Stomach smooth muscle (tissue), 2 donors: ENCODE results near the gene SERPINB1.

Experiments
- H3K27ac ChIP-seq: one replicate; pipeline ENCODE4 v1.7.0; 2013; ENCODE audit warnings: mild to moderate bottlenecking, low read length, inconsistent platforms
- H3K27me3 ChIP-seq, 2 donors: one replicate each; pipeline ENCODE4 v1.7.0; 2013; ENCODE audit warnings: low read length in 2 of 2; ENCODE audit not compliant: insufficient read depth in 2 of 2, control insufficient read depth in 1 of 2
- H3K36me3 ChIP-seq, 2 donors: one replicate each; pipeline ENCODE4 v1.7.0; 2013; ENCODE audit warnings: low read length in 2 of 2; ENCODE audit not compliant: control insufficient read depth in 2 of 2, insufficient read depth in 2 of 2
- H3K4me1 ChIP-seq: one replicate; pipeline ENCODE4 v1.7.0; 2013; ENCODE audit warnings: low read length; ENCODE audit not compliant: control insufficient read depth, insufficient read depth
- H3K4me3 ChIP-seq, 2 donors: one replicate each; pipeline ENCODE4 v1.7.0; 2013; ENCODE audit warnings: low read length in 2 of 2
- H3K9ac ChIP-seq, 2 donors: one replicate each; pipeline ENCODE4 v1.7.0; 2013; ENCODE audit warnings: low read length in 2 of 2, mild to moderate bottlenecking in 1 of 2
- H3K9me3 ChIP-seq, 2 donors: one replicate each; pipeline ENCODE4 v1.7.0; 2013; ENCODE audit warnings: low read length in 2 of 2; ENCODE audit not compliant: control insufficient read depth in 2 of 2
- donor health status: healthy.
- donor health status: Pancreatic carcinoma.

The SERPINB1 gene

GRCh38 chr6:2817903-2818443 lies 23.7 kb downstream of the SERPINB1 start:
- Histone ChIP-seq H3K27ac (no peak overlapping the region), H3K9me3 (peaks cover 0 to 7% of the 10 kb centered on the region in 2 donors), H3K4me3 (peak overlapping the region; percentile 1 to 4), H3K36me3 (no peaks in the 10 kb centered on the region), H3K9ac (no peak overlapping the region), H3K27me3 (no peaks in the 10 kb centered on the region), H3K4me1 (peaks cover 12% of the 10 kb centered on the region)

DNA sequence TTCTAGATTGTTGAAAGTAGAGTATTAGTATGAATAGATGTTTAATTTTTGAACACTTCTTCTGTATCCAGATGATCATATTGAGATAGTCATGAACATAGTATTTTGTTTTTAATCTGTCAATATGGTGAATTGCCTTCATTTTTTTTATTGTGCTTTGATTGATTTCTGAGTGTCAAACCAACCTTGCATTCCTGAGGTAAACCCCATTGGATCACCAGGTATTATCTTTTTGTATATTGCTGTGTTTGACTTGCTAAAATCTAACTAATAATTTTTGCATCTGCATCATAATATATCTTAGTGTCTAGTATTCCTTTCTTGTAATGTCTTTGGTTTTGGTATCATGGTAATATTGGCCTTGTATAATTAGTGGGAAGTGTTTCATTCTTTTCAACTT lies 25.5 kb downstream of the SERPINB1 start:
- Histone ChIP-seq H3K4me3 (no peak overlapping the region), H3K9ac (no peak overlapping the region), H3K36me3 (no peaks in the 10 kb centered on the region), H3K27ac (no peak overlapping the region), H3K4me1 (peaks cover 12% of the 10 kb centered on the region), H3K9me3 (peaks cover 0 to 7% of the 10 kb centered on the region in 2 donors), H3K27me3 (no peaks in the 10 kb centered on the region)

DNA sequence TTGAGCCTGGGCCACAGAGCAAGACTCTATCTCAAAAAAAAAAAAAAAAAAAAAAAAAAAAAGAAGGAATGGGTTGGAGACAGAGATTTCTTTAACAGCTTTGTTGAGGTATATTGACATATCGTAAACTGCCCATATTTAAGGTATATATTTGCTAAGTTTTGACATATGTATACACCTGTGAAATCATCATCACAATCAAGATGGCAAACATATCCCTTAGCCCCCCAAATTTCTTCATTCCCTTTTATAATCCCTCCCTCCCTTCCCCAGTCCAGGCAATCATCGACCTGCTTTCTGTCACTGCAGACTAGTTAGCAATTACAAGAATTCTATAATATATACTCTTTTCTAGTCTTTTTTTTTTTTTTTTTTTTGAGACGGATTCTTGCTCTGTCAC lies 29.0 kb downstream of the SERPINB1 start:
- H3K4me3 ChIP-seq: no peak overlapping the region
- H3K27me3 ChIP-seq: no peaks in the 10 kb centered on the region
- H3K27ac ChIP-seq: no peak overlapping the region
- H3K9ac ChIP-seq: no peak overlapping the region
- peaks cover under 1% of the 10 kb centered on the region for H3K4me1 ChIP-seq
- H3K9me3 ChIP-seq: peaks cover 0 to 7% of the 10 kb centered on the region in 2 donors
- H3K36me3 ChIP-seq: no peaks in the 10 kb centered on the region

- Histone ChIP-seq H3K9me3 (no peaks in the 10 kb centered on the region), H3K4me3 (no peak overlapping the region), H3K4me1 (no peaks in the 10 kb centered on the region), H3K27me3 (no peaks in the 10 kb centered on the region), H3K27ac (no peak overlapping the region), H3K9ac (no peak overlapping the region), H3K36me3 (no peaks in the 10 kb centered on the region)
Measured at GRCh38 chr6:2810092-2810671, 31.5 kb downstream of the SERPINB1 start.

DNA sequence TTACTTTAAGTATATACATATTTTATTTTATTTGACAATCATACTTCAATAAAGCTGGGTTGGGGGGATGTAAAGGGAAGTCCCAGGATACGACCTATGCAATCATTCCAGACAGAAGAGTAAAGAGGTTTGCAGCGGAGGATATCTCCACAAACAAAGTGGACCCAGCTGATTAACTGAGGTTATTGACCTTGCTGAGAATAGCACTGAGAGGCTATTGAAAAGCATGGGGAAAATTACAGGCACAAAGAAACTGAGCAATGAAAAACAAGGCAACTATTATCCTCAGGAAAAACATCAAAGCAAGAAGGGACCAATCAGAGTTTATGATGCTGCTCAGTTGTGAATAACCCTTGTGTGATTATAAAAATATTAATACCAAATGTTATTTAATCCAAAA lies 32.6 kb downstream of the SERPINB1 start:
- Histone ChIP-seq H3K9ac (no peak overlapping the region), H3K9me3 (no peaks in the 10 kb centered on the region), H3K27me3 (no peaks in the 10 kb centered on the region), H3K4me1 (peaks cover 2% of the 10 kb centered on the region), H3K4me3 (no peak overlapping the region), H3K27ac (no peak overlapping the region), H3K36me3 (no peaks in the 10 kb centered on the region)

- Histone ChIP-seq H3K9ac (no peak overlapping the region), H3K27me3 (no peaks in the 10 kb centered on the region), H3K27ac (no peak overlapping the region), H3K9me3 (no peaks in the 10 kb centered on the region), H3K36me3 (no peaks in the 10 kb centered on the region), H3K4me1 (peaks cover 2% of the 10 kb centered on the region), H3K4me3 (no peak overlapping the region)
Measured at GRCh38 chr6:2807342-2808090, 34.1 kb downstream of the SERPINB1 start.

- no peak overlapping the region for H3K27ac ChIP-seq
Measured at GRCh38 chr6:2806644-2807043, 35.0 kb downstream of the SERPINB1 start.

DNA sequence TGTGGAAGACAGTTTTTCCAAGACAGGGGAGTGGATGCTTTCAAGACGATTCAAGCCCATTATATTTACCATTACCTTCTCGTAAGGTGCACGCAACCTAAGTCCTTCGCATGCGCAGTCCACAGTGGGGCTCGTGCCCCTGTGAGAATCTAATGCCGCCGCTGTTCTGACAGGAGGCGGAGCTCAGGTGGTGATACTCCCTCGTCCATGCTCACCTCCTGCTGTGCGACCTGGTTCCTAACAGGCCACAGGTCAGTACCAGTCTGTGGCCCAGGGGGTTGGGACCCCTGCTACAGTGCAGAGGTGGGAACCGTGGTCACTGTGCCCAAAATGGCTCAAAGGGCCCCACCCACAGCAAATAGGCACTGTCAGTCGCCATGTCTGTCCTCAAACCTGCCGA lies 36.6 kb downstream of the SERPINB1 start:
- no peak overlapping the region for H3K4me3 ChIP-seq
- no peaks in the 10 kb centered on the region for H3K36me3 ChIP-seq
- no peaks in the 10 kb centered on the region for H3K27me3 ChIP-seq
- H3K9ac ChIP-seq: no peak overlapping the region
- no peak overlapping the region for H3K27ac ChIP-seq
- H3K9me3 ChIP-seq: no peaks in the 10 kb centered on the region
- peaks cover 2% of the 10 kb centered on the region for H3K4me1 ChIP-seq

More at GRCh38 chr6:2806644-2807043, 35.0 kb downstream of the SERPINB1 start:
- peaks cover 2% of the 10 kb centered on the region for H3K4me1 ChIP-seq
- no peaks in the 10 kb centered on the region for H3K27me3 ChIP-seq
- H3K4me3 ChIP-seq: no peak overlapping the region
- H3K9ac ChIP-seq: no peak overlapping the region
- no peaks in the 10 kb centered on the region for H3K36me3 ChIP-seq
- no peaks in the 10 kb centered on the region for H3K9me3 ChIP-seq

DNA sequence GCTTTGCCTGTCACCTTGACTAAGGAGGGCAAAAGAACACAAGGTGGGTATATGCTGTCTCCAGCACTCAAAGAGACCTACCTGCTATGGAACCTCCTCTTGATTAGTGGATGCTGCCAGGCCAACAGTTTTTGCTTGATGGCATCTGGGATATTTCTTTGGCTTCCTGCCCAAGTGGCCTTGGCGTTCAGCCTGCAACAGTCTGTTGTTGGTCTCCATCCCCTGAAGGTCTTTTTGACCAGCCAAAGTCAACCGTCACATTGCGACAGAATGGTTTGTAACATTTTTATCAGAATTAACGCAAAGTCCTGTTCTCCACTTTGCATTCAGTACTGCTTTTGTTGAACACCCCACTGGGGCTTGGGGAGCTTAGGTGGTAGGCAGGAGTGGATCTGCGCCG lies 37.1 kb downstream of the SERPINB1 start:
- Histone ChIP-seq H3K36me3 (no peaks in the 10 kb centered on the region), H3K4me1 (peaks cover 2% of the 10 kb centered on the region), H3K27ac (no peak overlapping the region), H3K27me3 (no peaks in the 10 kb centered on the region), H3K9me3 (no peaks in the 10 kb centered on the region), H3K4me3 (no peak overlapping the region), H3K9ac (no peak overlapping the region)

DNA sequence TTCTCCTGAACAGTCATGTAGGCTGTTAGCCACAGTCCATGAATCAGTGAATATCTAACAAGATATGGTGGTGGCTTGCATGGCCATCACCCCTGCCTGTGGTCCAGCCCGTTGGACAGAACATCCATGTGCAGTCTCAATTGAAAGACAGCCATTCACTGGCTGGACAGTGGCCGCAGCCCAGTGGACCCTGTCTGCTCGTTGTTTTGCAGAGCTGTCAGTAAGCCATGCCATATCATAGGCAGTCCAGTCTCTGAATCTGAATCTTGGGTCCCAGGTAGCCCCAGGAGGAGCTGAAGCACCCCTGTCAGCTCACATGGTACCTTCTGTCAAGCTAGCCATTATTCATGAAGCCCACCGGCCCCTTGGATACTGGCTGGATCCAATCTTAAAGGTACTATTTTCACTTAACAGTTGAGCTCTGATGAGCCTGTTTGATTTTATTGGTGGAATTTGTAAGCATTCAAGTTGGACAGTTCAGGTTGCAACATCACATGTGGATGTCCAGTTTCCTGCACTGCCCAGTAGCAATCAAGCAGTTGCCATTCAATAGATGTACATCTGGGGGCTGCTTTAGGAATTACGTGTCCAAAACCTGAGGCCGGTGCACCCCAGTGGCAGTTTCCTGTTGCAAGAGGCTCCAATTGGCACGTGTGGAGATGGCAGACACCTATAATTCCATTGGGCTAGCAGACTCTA lies 37.8 kb downstream of the SERPINB1 start:
- Histone ChIP-seq H3K9me3 (no peaks in the 10 kb centered on the region), H3K27me3 (no peaks in the 10 kb centered on the region), H3K4me3 (no peak overlapping the region), H3K36me3 (no peaks in the 10 kb centered on the region), H3K9ac (no peak overlapping the region), H3K4me1 (peaks cover 2% of the 10 kb centered on the region), H3K27ac (no peak overlapping the region)
